K562 (cell line): ENCODE measurements around the gene HUS1. TPM values are rescaled to one million over a fixed set of nuclear protein-coding genes. Genes with fewer than 3 reads are reported as not detected.

ENCODE experiments used
- ATAC-seq: fragments of 200-7000 bp; cut with Tn5 transposase; 3 replicates; pipeline ENCODE4 v1.9.1; 2020; ENCODE audit warnings: moderate library complexity
- BruUV-seq: library from RNA; stranded (reverse); fragments of 400-500 nt; replicated peaks from 2 replicates; lab custom pipeline; 2021; lab: Mats Ljungman, UMichigan
- CTCF ChIA-PET: fragments of 300-600 bp; formaldehyde crosslinking; extraction: SDS; loops from one replicate; lab custom pipeline; 2021; ENCODE audit warnings: low intra/inter-chr PET ratio; lab: Yijun Ruan, JAX
- POLR2A ChIA-PET: fragments of 300-600, 350-650 bp; sonication (Branson Sonifier 250); formaldehyde crosslinking; extraction: SDS; loops from one replicate; lab custom pipeline; 2021; ENCODE audit warnings: antibody characterized with exemption, inconsistent platforms; lab: Yijun Ruan, JAX
- DNase-seq, 4 experiments: peaks; one replicate each; pipeline versions ENCODE4 v3.0.0 to v3.0.0-alpha.2; 2011 to 2018; ENCODE audit warnings: low spot score in 3 of 4, mixed read lengths in 3 of 4; ENCODE audit errors: extremely low read depth in 1 of 4
- FAIRE-seq: peaks from 2 replicates; lab custom pipeline; 2011; peaks lifted over from hg19 to GRCh38; lab: Jason Lieb, UNC
- H2AFZ ChIP-seq: 2 replicates; pipeline ENCODE4 v1.6.0; 2011; ENCODE audit warnings: low read depth, low read length, control low read depth, inconsistent platforms
- H3K27ac ChIP-seq: fragments of 200-600 bp; 3 replicates; pipeline ENCODE4 v1.8.0; 2011; ENCODE audit warnings: low read depth, mild to moderate bottlenecking, control low read depth, inconsistent platforms, low read length, moderate library complexity, mixed read lengths; ENCODE audit errors: extremely low read depth
- H3K27me3 ChIP-seq, 2 experiments: fragments of 300-600 bp in 1 of 2; 2 replicates in 1 of 2; 3 replicates in 1 of 2; pipeline versions ENCODE4 v1.6.0 to v1.8.0; 2011; ENCODE audit warnings: inconsistent platforms in 2 of 2, low read length in 2 of 2, mild to moderate bottlenecking in 1 of 2, mixed read lengths in 1 of 2, moderate library complexity in 1 of 2; ENCODE audit not compliant: control insufficient read depth in 2 of 2, insufficient read depth in 2 of 2
- H3K36me3 ChIP-seq: fragments of 300-600 bp; 3 replicates; pipeline ENCODE4 v1.8.0; 2011; ENCODE audit warnings: mild to moderate bottlenecking, low read length, inconsistent platforms; ENCODE audit not compliant: control insufficient read depth, insufficient read depth
- H3K4me1 ChIP-seq, 2 experiments: fragments of 200-600 bp in 1 of 2; replicated peaks in 1 of 2; 2 replicates in 1 of 2; 3 replicates in 1 of 2; pipeline versions ENCODE4 v1.5.1 to v1.8.0; 2011; ENCODE audit warnings: inconsistent platforms in 2 of 2, low read length in 2 of 2, mild to moderate bottlenecking in 1 of 2, mixed read lengths in 1 of 2, moderate library complexity in 1 of 2; ENCODE audit not compliant: control insufficient read depth in 2 of 2, insufficient read depth in 2 of 2
- H3K4me2 ChIP-seq: 2 replicates; pipeline ENCODE4 v1.6.1; 2011; ENCODE audit warnings: low read length, control low read depth, inconsistent platforms, mixed read lengths; ENCODE audit not compliant: insufficient read depth
- H3K4me3 ChIP-seq: fragments of 200-600 bp; sonication (generic), shearing (Covaris generic); 2 replicates; pipeline ENCODE4 v1.5.1; 2016; ENCODE audit warnings: control low read depth, inconsistent platforms
- H3K79me2 ChIP-seq: fragments of 200-600 bp; 3 replicates; pipeline ENCODE4 v1.8.0; 2011; ENCODE audit warnings: low read length, inconsistent platforms; ENCODE audit not compliant: control insufficient read depth, insufficient read depth
- H3K9ac ChIP-seq, 2 experiments: 2 replicates each; pipeline versions ENCODE4 v1.6.0 to v1.6.1; 2011; ENCODE audit warnings: low read depth in 2 of 2, low read length in 2 of 2, control low read depth in 1 of 2, inconsistent platforms in 1 of 2, mild to moderate bottlenecking in 1 of 2, mixed read lengths in 1 of 2; ENCODE audit not compliant: insufficient read depth in 1 of 2
- H3K9me1 ChIP-seq: one replicate; pipeline ENCODE4 v1.6.0; 2011; ENCODE audit warnings: inconsistent platforms, mild to moderate bottlenecking, low read length, moderate library complexity; ENCODE audit not compliant: control insufficient read depth, insufficient read depth
- H3K9me3 ChIP-seq: replicated peaks from 2 replicates; pipeline ENCODE4 v1.5.1; 2011; ENCODE audit warnings: low read depth, low read length, inconsistent platforms; ENCODE audit not compliant: control insufficient read depth, insufficient read depth
- H4K20me1 ChIP-seq: replicated peaks from 2 replicates; pipeline ENCODE4 v1.6.1; 2011; ENCODE audit warnings: low read length, inconsistent platforms, mixed read lengths; ENCODE audit not compliant: control insufficient read depth, insufficient read depth
- CBX1 ChIP-seq: sonication (generic); IDR thresholded peaks from 2 replicates; pipeline ENCODE4 v1.6.1; 2016; ENCODE audit warnings: antibody characterized with exemption, low read depth, mild to moderate bottlenecking
- FOSL1 ChIP-seq: fragments of 200-800 bp; sonication (Bioruptor generic); conservative IDR thresholded peaks from 2 replicates; pipeline ENCODE4 v1.6.1; 2016; ENCODE audit warnings: missing genetic modification characterization, missing compliant biosample characterization
- JUND ChIP-seq, 2 experiments: IDR thresholded peaks; 2 replicates in 1 of 2; 3 replicates in 1 of 2; pipeline ENCODE4 v1.6.1; 2011; ENCODE audit warnings: borderline replicate concordance in 2 of 2, low read depth in 2 of 2, low read length in 2 of 2, improper control_type of control experiment in 1 of 2, missing biosample characterization in 1 of 2, missing genetic modification characterization in 1 of 2, missing genetic modification reagents in 1 of 2
- MCM5 ChIP-seq: fragments of 450-650 bp; IDR thresholded peaks from 2 replicates; pipeline ENCODE4 v1.6.1; 2016; ENCODE audit warnings: low read depth
- PTRF ChIP-seq: fragments of 450-650 bp; IDR thresholded peaks from 2 replicates; pipeline ENCODE4 v1.6.1; 2016; ENCODE audit warnings: mild to moderate bottlenecking, missing genetic modification characterization, missing compliant biosample characterization
- SLC30A9 ChIP-seq: fragments of 250-450 bp; sonication (Bioruptor Pico); IDR thresholded peaks from 2 replicates; pipeline ENCODE4 v1.8.0; 2022; ENCODE audit warnings: mild to moderate bottlenecking, moderate library complexity
- SMARCE1 ChIP-seq: fragments of 450-650 bp; IDR thresholded peaks from 2 replicates; pipeline ENCODE4 v1.7.1; 2016; ENCODE audit warnings: mild to moderate bottlenecking
- ZFPM2 ChIP-seq: fragments of 250-450 bp; sonication (Bioruptor Pico); IDR thresholded peaks from 2 replicates; pipeline ENCODE4 v1.5.1; 2022; ENCODE audit warnings: mild to moderate bottlenecking
- ZNF124 ChIP-seq: sonication (generic); formaldehyde crosslinking; IDR thresholded peaks from 2 replicates; pipeline ENCODE4 v1.8.1; 2022; ENCODE audit warnings: missing genetic modification reagents
- ZNF282 ChIP-seq: sonication (generic); formaldehyde crosslinking; IDR thresholded peaks from 2 replicates; pipeline ENCODE4 v1.8.1; 2023; ENCODE audit warnings: missing genetic modification reagents
- WGBS: fragments of 100-300 bp; shearing (Covaris generic); methylation state at CpG from one replicate; pipeline ENCODE4 v1.1.6; 2016; ENCODE audit warnings: low coverage, mixed read lengths; ENCODE audit not compliant: insufficient coverage; ENCODE audit errors: missing lambda C conversion rate; 5-methylcytosine and 5-hydroxymethylcytosine counted together
- in situ Hi-C: fragments of 300-500 bp; cut with MboI; formaldehyde crosslinking; loops from 4 replicates; pipeline ENCODE4 v1.15.0; 2018; ENCODE audit warnings: inconsistent platforms, mixed read lengths
- intact Hi-C: fragments of 100-400 bp; cut with micrococcal nuclease; formaldehyde crosslinking; loops from 2 replicates; pipeline ENCODE4 v1.14.2; 2022
- polyA plus RNA-seq, 8 experiments: library from polyadenylated mRNA; depleted of rRNA in 4 of 8; stranded (reverse) in 5 of 8; unstranded in 3 of 8; fragments of >200 nt; fragmentation: Nextera tagmentation in 2 of 8; fragmentation: Illumina TruSeq in 1 of 8; extraction: Ambion mirVana in 2 of 8; extraction: Trizol in 1 of 8; gene quantifications; 2 replicates each; pipeline versions ENCODE4 v1.2.1 to v1.2.3, GENCODE V29; 2011 to 2014; ENCODE audit warnings: inconsistent platforms in 1 of 8, missing spikeins in 1 of 8
- total RNA-seq, 7 experiments: library from RNA; depleted of rRNA in 6 of 7; stranded (reverse); fragments of >200 nt in 6 of 7; fragmentation: Illumina TruSeq in 2 of 7; extraction: Trizol in 2 of 7; gene quantifications; 2 replicates each; pipeline versions ENCODE4 v1.2.1 to v1.2.3, GENCODE V29; 2011 to 2021; ENCODE audit warnings: low replicate concordance in 1 of 7
- TF ChIP-seq, protein P1 (sequence below): fragments of 250-450 bp; sonication (Bioruptor Pico); IDR thresholded peaks from 2 replicates; pipeline ENCODE4 v1.8.0; 2022; ENCODE audit warnings: inconsistent platforms
- TF ChIP-seq, protein P2 (sequence below): fragments of 250-450 bp; sonication (Bioruptor Pico); IDR thresholded peaks from 2 replicates; pipeline ENCODE4 v1.8.0; 2022; ENCODE audit warnings: moderate library complexity, mild to moderate bottlenecking, inconsistent platforms

Gene HUS1
- total and polyA plus RNA-seq, 9 of the 15 experiments (the other 6 are each of a cell fraction or from before 2014, with no cell fraction given) = 11.5 to 27.0 (median 16.5) TPM

DNA sequence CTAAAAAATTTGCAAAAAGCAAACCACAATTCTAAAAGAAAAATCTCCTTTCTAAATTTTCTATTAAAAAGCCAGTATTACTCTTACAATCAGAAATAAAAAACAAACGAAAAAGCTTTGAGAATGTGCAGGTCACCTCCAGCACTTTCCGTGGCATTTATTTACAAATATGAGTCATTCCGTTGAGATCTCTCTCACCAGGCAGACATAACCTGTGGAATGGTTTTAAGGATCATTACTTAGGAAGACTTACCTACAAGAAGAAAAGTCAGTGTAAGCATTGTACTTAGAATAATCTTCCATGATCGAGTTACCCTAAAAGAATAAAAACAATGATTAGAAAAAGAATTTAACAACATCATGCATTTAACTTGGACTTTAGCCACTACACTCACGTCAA, 46.2 kb upstream of the HUS1 start:
- POLR2A ChIA-PET = no interaction called here
- Histone ChIP-seq H3K4me2 (no peak overlapping the region), H4K20me1 (no peaks in the 10 kb centered on the region), H3K4me1 (no peaks in the 10 kb centered on the region; a peak in 2 of 5 replicates), H3K4me3 (no peak overlapping the region), H3K9me3 (no peaks in the 10 kb centered on the region), H2AFZ (no peak overlapping the region), H3K27me3 (no peaks in the 10 kb centered on the region), H3K36me3 (no peaks in the 10 kb centered on the region), H3K9ac (no peak overlapping the region), H3K9me1 (no peaks in the 10 kb centered on the region), H3K79me2 (no peaks in the 10 kb centered on the region), H3K27ac (no peak overlapping the region)
- intact Hi-C loops (no loop called here), in situ Hi-C loops (no loop called here)
- BruUV-seq = no TSS peak
- no peak for DNase-seq
- CTCF ChIA-PET = no interaction called here
- TF ChIP-seq SLC30A9 (CRISPR knock-in tag) (no peak), JUND (IDR thresholded peaks at IDR 0.05; ENCODE audit: borderline replicate concordance, low read depth, low read length) (peak; percentile 20; the same call in 1 of the 2 replicates), JUND (tag; IDR thresholded peaks at IDR 0.05; ENCODE audit: borderline replicate concordance, low read depth, low read length) (no peak), CBX1 (no peak), ZNF124 (CRISPR knock-in tag) (no peak), FOSL1 (tag) (peak; percentile 41; the same call in 1 of the 2 replicates)
- FAIRE-seq = no peak
- WGBS = 2% methylated on average over 5 of the region's 5 CpGs
- ATAC-seq = no peak

DNA sequence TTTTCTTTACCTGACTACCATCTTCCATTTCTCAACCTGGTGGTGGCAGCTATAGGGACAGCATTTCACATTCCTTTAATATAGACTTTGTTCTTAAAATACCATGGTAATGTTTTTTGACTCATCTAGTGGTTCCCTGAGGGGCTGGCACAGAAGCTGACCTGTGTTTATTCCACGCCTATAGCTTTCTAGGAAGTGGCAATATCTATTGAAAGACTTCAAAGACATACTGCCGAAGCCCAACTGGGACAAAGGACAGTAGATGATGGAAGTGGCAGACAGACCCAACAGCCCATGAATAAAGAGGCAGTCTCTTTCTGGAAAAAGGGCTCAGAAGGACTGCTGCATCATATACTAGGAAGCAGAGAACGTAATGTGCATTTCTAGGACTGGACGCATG, 38.3 kb upstream of the HUS1 start:
- no peak overlapping the region for H3K4me2 ChIP-seq
- H3K27ac ChIP-seq = no peak overlapping the region
- BruUV-seq = no TSS peak
- intact Hi-C loops (no loop called here), in situ Hi-C loops (no loop called here)
- ChIA-PET POLR2A (interaction anchor here (0.7 kb wide), 1 partner anchor 1194 kb away, joined by 4 read pairs; no protein-coding TSS in a partner anchor), CTCF (no interaction called here)
- 10% methylated on average over 4 of the region's 4 CpGs for WGBS
- DNase-seq = no peak
- H3K4me1 ChIP-seq = no peaks in the 10 kb centered on the region
- ATAC-seq = no peak
- no peak overlapping the region for H3K4me3 ChIP-seq
- H3K79me2 ChIP-seq = no peaks in the 10 kb centered on the region
- no peaks in the 10 kb centered on the region for H3K36me3 ChIP-seq
- no peak overlapping the region for H2AFZ ChIP-seq
- TF ChIP-seq MCM5 = no peak
- TF ChIP-seq PTRF (tag) = no peak
- no peak for TF ChIP-seq ZNF282 (CRISPR knock-in tag)
- TF ChIP-seq, protein P1, sequence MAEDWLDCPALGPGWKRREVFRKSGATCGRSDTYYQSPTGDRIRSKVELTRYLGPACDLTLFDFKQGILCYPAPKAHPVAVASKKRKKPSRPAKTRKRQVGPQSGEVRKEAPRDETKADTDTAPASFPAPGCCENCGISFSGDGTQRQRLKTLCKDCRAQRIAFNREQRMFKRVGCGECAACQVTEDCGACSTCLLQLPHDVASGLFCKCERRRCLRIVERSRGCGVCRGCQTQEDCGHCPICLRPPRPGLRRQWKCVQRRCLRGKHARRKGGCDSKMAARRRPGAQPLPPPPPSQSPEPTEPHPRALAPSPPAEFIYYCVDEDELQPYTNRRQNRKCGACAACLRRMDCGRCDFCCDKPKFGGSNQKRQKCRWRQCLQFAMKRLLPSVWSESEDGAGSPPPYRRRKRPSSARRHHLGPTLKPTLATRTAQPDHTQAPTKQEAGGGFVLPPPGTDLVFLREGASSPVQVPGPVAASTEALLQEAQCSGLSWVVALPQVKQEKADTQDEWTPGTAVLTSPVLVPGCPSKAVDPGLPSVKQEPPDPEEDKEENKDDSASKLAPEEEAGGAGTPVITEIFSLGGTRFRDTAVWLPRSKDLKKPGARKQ (CRISPR knock-in tag) = no peak
- no peak for TF ChIP-seq ZFPM2 (CRISPR knock-in tag)
- no peak for TF ChIP-seq SMARCE1
- TF ChIP-seq, protein P2, sequence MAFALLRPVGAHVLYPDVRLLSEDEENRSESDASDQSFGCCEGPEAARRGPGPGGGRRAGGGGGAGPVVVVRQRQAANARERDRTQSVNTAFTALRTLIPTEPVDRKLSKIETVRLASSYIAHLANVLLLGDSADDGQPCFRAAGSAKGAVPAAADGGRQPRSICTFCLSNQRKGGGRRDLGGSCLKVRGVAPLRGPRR (CRISPR knock-in tag) = no peak
- TF ChIP-seq, all 486 proteins: peak for 0
- FAIRE-seq = no peak
- H3K27me3 ChIP-seq = no peaks in the 10 kb centered on the region
- H3K9me1 ChIP-seq = no peaks in the 10 kb centered on the region
- H3K9ac ChIP-seq = no peak overlapping the region
- no peaks in the 10 kb centered on the region for H3K9me3 ChIP-seq
- H4K20me1 ChIP-seq = no peaks in the 10 kb centered on the region
